ENCODE data around the gene SMPD2.

SMPD2 gene

GRCh38 chr6:109465772-109466171 lies 25.2 kb downstream of the SMPD2 start:
- no peak for DNase-seq (ENCODE audit: low spot score)
- no peak for TF ChIP-seq CTCF (IDR thresholded peaks at IDR 0.05; ENCODE audit: extremely low read depth, missing control alignments)

- DNase-seq (ENCODE audit: low spot score) = no peak
- TF ChIP-seq CTCF (IDR thresholded peaks at IDR 0.05; ENCODE audit: extremely low read depth, missing control alignments) = no peak
Measured at GRCh38 chr6:109466212-109466923, 25.8 kb downstream of the SMPD2 start.

GRCh38 chr6:109467696-109468095 lies 27.2 kb downstream of the SMPD2 start:
- no peak for TF ChIP-seq CTCF (IDR thresholded peaks at IDR 0.05; ENCODE audit: extremely low read depth, missing control alignments)
- DNase-seq (ENCODE audit: low spot score) = no peak

- TF ChIP-seq CTCF (IDR thresholded peaks at IDR 0.05; ENCODE audit: extremely low read depth, missing control alignments) = no peak
- DNase-seq (ENCODE audit: low spot score) = no peak
Measured at GRCh38 chr6:109469591-109470189, 29.2 kb downstream of the SMPD2 start.

GRCh38 chr6:109471105-109471810 lies 30.7 kb downstream of the SMPD2 start:
- DNase-seq (ENCODE audit: low spot score) = no peak
- TF ChIP-seq CTCF (IDR thresholded peaks at IDR 0.05; ENCODE audit: extremely low read depth, missing control alignments) = no peak

- no peak for DNase-seq (ENCODE audit: low spot score)
- TF ChIP-seq CTCF (IDR thresholded peaks at IDR 0.05; ENCODE audit: extremely low read depth, missing control alignments) = no peak
Measured at GRCh38 chr6:109472132-109472995, 31.8 kb downstream of the SMPD2 start.

Measured in GM20000 (cell line).